Measurements from ENCODE around the gene SPOCK1.
"Not testable (repeated sequence)": the region's sequence is repeated elsewhere in the genome, so short reads cannot be mapped to it uniquely, and the experiment has no call there.

SPOCK1 gene

DNA sequence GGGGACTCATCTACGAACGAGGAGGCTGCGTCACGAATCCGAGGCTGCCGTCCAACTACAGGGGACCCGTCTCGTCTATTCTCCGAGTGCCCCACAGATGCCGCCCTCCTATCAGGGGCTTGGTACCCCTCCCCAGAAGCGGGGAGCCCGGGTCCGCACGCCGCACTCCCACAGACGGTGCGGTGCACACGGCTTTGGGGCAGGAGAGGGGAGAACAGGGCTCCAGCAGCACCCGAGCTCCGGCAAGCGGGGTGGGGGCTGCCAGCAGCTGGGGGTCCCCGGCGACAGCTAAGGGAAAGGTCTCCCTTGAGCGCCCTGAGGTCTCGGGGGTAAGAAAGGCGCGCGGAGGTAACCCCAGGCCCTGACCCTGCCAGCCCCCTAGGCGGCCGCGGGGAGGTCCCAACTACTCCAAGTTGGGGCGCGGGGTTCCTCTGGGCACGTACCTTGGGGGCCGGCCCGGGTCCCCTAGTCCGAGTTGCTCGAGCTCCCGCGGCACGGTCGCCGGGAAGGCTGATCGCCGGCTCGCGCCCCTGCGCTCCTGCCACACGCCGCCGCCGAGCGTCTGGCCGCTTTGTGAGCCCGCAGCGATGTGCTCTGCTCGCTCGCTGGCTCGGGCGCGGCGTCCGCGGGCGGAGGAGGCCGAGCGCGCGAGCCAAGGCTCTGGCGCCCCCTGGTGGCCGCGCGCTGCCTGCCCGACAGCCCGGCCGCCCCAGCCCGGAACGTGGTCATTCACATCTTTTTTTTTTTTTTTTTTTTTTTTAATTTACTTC is at the start of gene SPOCK1:
SPOCK1 (minus strand) TSS at position 591 of the 770 bp plus-strand sequence.
- peaks cover 0 to 3% of the 10 kb centered on the region in 2 donors for H3K4me1 ChIP-seq (ENCODE audit: control insufficient read depth in 1 of 2, insufficient read depth in 2 of 2, low read length in 2 of 2)
- no peak within 1 kb of the TSS for H3K4me3 ChIP-seq (ENCODE audit: low read depth in 1 of 2, low read length in 2 of 2)
- no peak within 1 kb of the TSS for H3K9ac ChIP-seq (ENCODE audit: low read depth in 1 of 2, low read length in 2 of 2)
- H3K36me3 ChIP-seq (ENCODE audit: control insufficient read depth in 1 of 2, insufficient read depth in 2 of 2, low read length in 2 of 2): no peaks in the 10 kb centered on the region
- no peaks in the 10 kb centered on the region for H3K9me3 ChIP-seq (ENCODE audit: control insufficient read depth in 1 of 2, low read length in 2 of 2)
- H3K27me3 ChIP-seq (ENCODE audit: control insufficient read depth in 1 of 2, insufficient read depth in 2 of 2, low read length in 2 of 2): peaks cover 7 to 8% of the 10 kb centered on the region in 2 donors
- H3K27ac ChIP-seq (ENCODE audit: low read depth, low read length): no peak within 1 kb of the TSS

DNA sequence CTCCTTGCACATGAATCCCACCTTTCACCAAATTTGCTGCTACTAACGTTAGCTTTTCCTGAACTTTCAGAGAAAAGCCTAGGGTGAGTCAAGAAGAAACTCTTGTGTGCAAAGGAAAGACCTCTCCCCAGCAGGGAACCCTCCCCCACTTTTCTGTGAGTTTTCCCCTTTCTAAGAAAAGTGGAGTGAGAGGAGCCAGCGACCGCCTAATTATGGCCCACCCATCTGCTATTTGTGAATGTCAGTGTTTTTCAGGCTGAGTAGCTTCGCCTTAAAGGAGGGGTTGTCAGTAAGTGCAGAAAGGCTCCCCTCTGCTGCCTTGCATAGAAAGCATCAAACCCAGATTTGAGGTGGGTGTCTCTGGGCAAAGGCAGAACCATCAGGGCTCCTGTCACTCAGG is 46.8 kb upstream of the SPOCK1 start:
- Histone ChIP-seq H3K27ac (ENCODE audit: low read depth, low read length) (no peak overlapping the region), H3K9ac (ENCODE audit: low read depth in 1 of 2, low read length in 2 of 2) (no peak overlapping the region), H3K36me3 (ENCODE audit: control insufficient read depth in 1 of 2, insufficient read depth in 2 of 2, low read length in 2 of 2) (no peaks in the 10 kb centered on the region), H3K9me3 (ENCODE audit: control insufficient read depth in 1 of 2, low read length in 2 of 2) (no peaks in the 10 kb centered on the region), H3K4me3 (ENCODE audit: low read depth in 1 of 2, low read length in 2 of 2) (no peak overlapping the region), H3K4me1 (ENCODE audit: control insufficient read depth in 1 of 2, insufficient read depth in 2 of 2, low read length in 2 of 2) (no peaks in the 10 kb centered on the region), H3K27me3 (ENCODE audit: control insufficient read depth in 1 of 2, insufficient read depth in 2 of 2, low read length in 2 of 2) (no peaks in the 10 kb centered on the region)

DNA sequence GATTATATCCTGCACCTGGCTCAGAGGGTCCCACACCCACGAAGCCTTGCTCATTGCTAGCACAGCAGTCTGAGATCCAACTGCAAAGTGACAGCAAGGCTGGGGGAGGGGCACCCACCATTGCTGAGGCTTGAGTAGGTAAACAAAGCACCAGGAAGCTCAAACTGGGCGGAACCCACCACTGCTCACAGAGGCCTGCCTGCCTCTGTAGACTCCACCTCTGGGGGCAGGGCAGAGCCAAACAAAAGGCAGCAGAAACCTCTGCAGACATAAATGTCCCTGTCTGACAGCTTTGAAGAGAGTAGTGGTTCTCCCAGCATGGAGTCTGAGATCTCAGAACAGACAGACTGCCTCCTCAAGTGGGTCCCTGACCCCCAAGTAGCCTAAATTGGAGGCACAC is 36.3 kb upstream of the SPOCK1 start:
- H3K4me3 ChIP-seq (ENCODE audit: low read depth in 1 of 2, low read length in 2 of 2); H3K9me3 ChIP-seq (ENCODE audit: control insufficient read depth in 1 of 2, low read length in 2 of 2); H3K4me1 ChIP-seq (ENCODE audit: control insufficient read depth in 1 of 2, insufficient read depth in 2 of 2, low read length in 2 of 2); H3K27me3 ChIP-seq (ENCODE audit: control insufficient read depth in 1 of 2, insufficient read depth in 2 of 2, low read length in 2 of 2); H3K9ac ChIP-seq (ENCODE audit: low read depth in 1 of 2, low read length in 2 of 2); H3K36me3 ChIP-seq (ENCODE audit: control insufficient read depth in 1 of 2, insufficient read depth in 2 of 2, low read length in 2 of 2); H3K27ac ChIP-seq (ENCODE audit: low read depth, low read length): not testable (repeated sequence)

GRCh38 chr5:137533963-137534362 is 34.8 kb upstream of the SPOCK1 start:
- no peaks in the 10 kb centered on the region for H3K9me3 ChIP-seq (ENCODE audit: control insufficient read depth in 1 of 2, low read length in 2 of 2)
- no peak overlapping the region for H3K9ac ChIP-seq (ENCODE audit: low read depth in 1 of 2, low read length in 2 of 2)
- no peaks in the 10 kb centered on the region for H3K27me3 ChIP-seq (ENCODE audit: control insufficient read depth in 1 of 2, insufficient read depth in 2 of 2, low read length in 2 of 2)
- no peak overlapping the region for H3K4me3 ChIP-seq (ENCODE audit: low read depth in 1 of 2, low read length in 2 of 2)
- no peaks in the 10 kb centered on the region for H3K36me3 ChIP-seq (ENCODE audit: control insufficient read depth in 1 of 2, insufficient read depth in 2 of 2, low read length in 2 of 2)
- no peaks in the 10 kb centered on the region for H3K4me1 ChIP-seq (ENCODE audit: control insufficient read depth in 1 of 2, insufficient read depth in 2 of 2, low read length in 2 of 2)
- H3K27ac ChIP-seq (ENCODE audit: low read depth, low read length): no peak overlapping the region

- Histone ChIP-seq H3K27me3 (ENCODE audit: control insufficient read depth in 1 of 2, insufficient read depth in 2 of 2, low read length in 2 of 2) (no peaks in the 10 kb centered on the region), H3K27ac (ENCODE audit: low read depth, low read length) (no peak overlapping the region), H3K36me3 (ENCODE audit: control insufficient read depth in 1 of 2, insufficient read depth in 2 of 2, low read length in 2 of 2) (no peaks in the 10 kb centered on the region), H3K9me3 (ENCODE audit: control insufficient read depth in 1 of 2, low read length in 2 of 2) (no peaks in the 10 kb centered on the region), H3K4me1 (ENCODE audit: control insufficient read depth in 1 of 2, insufficient read depth in 2 of 2, low read length in 2 of 2) (no peaks in the 10 kb centered on the region), H3K9ac (ENCODE audit: low read depth in 1 of 2, low read length in 2 of 2) (no peak overlapping the region), H3K4me3 (ENCODE audit: low read depth in 1 of 2, low read length in 2 of 2) (no peak overlapping the region)
Observed at GRCh38 chr5:137531266-137531665, 32.1 kb upstream of the SPOCK1 start.

DNA sequence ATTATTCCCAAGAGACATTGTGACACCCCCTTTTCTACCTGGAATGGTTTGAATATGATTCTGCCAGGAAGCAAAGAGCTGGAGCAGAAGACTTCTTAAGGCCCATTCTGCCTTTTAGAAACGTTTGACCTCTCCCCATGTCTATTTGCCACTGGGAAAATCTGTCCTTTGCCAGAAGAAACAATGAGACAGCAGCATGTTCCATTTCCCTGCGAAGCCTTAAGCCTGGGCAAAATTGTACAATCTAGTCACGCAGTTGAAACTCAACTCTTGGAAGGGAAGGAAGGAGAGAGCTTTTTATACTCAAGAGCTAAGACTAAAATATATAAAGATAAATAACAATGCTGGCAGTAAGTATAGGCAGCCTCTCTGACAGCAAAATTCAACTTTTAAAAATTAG is 22.1 kb upstream of the SPOCK1 start:
- Histone ChIP-seq H3K27me3 (ENCODE audit: control insufficient read depth in 1 of 2, insufficient read depth in 2 of 2, low read length in 2 of 2) (no peaks in the 10 kb centered on the region), H3K9me3 (ENCODE audit: control insufficient read depth in 1 of 2, low read length in 2 of 2) (no peaks in the 10 kb centered on the region), H3K4me3 (ENCODE audit: low read depth in 1 of 2, low read length in 2 of 2) (no peak overlapping the region), H3K9ac (ENCODE audit: low read depth in 1 of 2, low read length in 2 of 2) (no peak overlapping the region), H3K36me3 (ENCODE audit: control insufficient read depth in 1 of 2, insufficient read depth in 2 of 2, low read length in 2 of 2) (no peaks in the 10 kb centered on the region), H3K4me1 (ENCODE audit: control insufficient read depth in 1 of 2, insufficient read depth in 2 of 2, low read length in 2 of 2) (no peaks in the 10 kb centered on the region), H3K27ac (ENCODE audit: low read depth, low read length) (no peak overlapping the region)

- no peaks in the 10 kb centered on the region for H3K36me3 ChIP-seq (ENCODE audit: control insufficient read depth in 1 of 2, insufficient read depth in 2 of 2, low read length in 2 of 2)
- no peak overlapping the region for H3K27ac ChIP-seq (ENCODE audit: low read depth, low read length)
- H3K27me3 ChIP-seq (ENCODE audit: control insufficient read depth in 1 of 2, insufficient read depth in 2 of 2, low read length in 2 of 2): peaks cover 0 to 5% of the 10 kb centered on the region in 2 donors
- no peaks in the 10 kb centered on the region for H3K4me1 ChIP-seq (ENCODE audit: control insufficient read depth in 1 of 2, insufficient read depth in 2 of 2, low read length in 2 of 2)
- no peaks in the 10 kb centered on the region for H3K9me3 ChIP-seq (ENCODE audit: control insufficient read depth in 1 of 2, low read length in 2 of 2)
- H3K9ac ChIP-seq (ENCODE audit: low read depth in 1 of 2, low read length in 2 of 2): no peak overlapping the region
- H3K4me3 ChIP-seq (ENCODE audit: low read depth in 1 of 2, low read length in 2 of 2): no peak overlapping the region
Observed at GRCh38 chr5:137516961-137517360, 17.8 kb upstream of the SPOCK1 start.

GRCh38 chr5:137516251-137516797 is 17.2 kb upstream of the SPOCK1 start:
- H3K9ac ChIP-seq (ENCODE audit: low read depth in 1 of 2, low read length in 2 of 2): no peak overlapping the region
- no peaks in the 10 kb centered on the region for H3K36me3 ChIP-seq (ENCODE audit: control insufficient read depth in 1 of 2, insufficient read depth in 2 of 2, low read length in 2 of 2)

DNA sequence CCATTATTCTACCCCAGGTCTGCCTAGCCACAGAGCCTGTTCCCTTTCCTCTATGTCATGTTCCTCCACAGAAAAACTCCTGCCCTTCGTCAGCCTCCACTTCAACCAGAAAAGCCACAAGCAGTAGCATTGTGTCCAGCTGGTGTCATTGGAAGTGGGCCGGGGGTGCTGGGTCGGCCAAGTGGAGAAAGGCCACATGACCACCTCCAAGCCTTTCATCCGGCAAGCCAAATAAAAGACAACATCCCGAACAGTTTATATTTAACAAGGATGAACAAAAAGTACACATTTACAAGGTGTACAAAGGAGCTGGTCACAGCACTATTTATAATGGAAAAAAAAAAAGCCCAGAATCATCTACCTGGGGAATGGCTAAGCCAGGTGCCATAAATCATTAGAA is 16.1 kb upstream of the SPOCK1 start:
- H3K9me3 ChIP-seq (ENCODE audit: control insufficient read depth in 1 of 2, low read length in 2 of 2): no peaks in the 10 kb centered on the region
- no peak overlapping the region for H3K4me3 ChIP-seq (ENCODE audit: low read depth in 1 of 2, low read length in 2 of 2)
- peaks cover 5 to 8% of the 10 kb centered on the region in 2 donors for H3K27me3 ChIP-seq (ENCODE audit: control insufficient read depth in 1 of 2, insufficient read depth in 2 of 2, low read length in 2 of 2)
- H3K4me1 ChIP-seq (ENCODE audit: control insufficient read depth in 1 of 2, insufficient read depth in 2 of 2, low read length in 2 of 2): no peaks in the 10 kb centered on the region
- no peaks in the 10 kb centered on the region for H3K36me3 ChIP-seq (ENCODE audit: control insufficient read depth in 1 of 2, insufficient read depth in 2 of 2, low read length in 2 of 2)
- H3K9ac ChIP-seq (ENCODE audit: low read depth in 1 of 2, low read length in 2 of 2): no peak overlapping the region
- no peak overlapping the region for H3K27ac ChIP-seq (ENCODE audit: low read depth, low read length)

More at GRCh38 chr5:137516251-137516797, 17.2 kb upstream of the SPOCK1 start:
- Histone ChIP-seq H3K9me3 (ENCODE audit: control insufficient read depth in 1 of 2, low read length in 2 of 2) (no peaks in the 10 kb centered on the region), H3K27ac (ENCODE audit: low read depth, low read length) (no peak overlapping the region), H3K27me3 (ENCODE audit: control insufficient read depth in 1 of 2, insufficient read depth in 2 of 2, low read length in 2 of 2) (peaks cover under 1 to 5% of the 10 kb centered on the region in 2 donors), H3K4me1 (ENCODE audit: control insufficient read depth in 1 of 2, insufficient read depth in 2 of 2, low read length in 2 of 2) (no peaks in the 10 kb centered on the region), H3K4me3 (ENCODE audit: low read depth in 1 of 2, low read length in 2 of 2) (no peak overlapping the region)

- Histone ChIP-seq H3K9ac (ENCODE audit: low read depth in 1 of 2, low read length in 2 of 2) (no peak overlapping the region), H3K4me1 (ENCODE audit: control insufficient read depth in 1 of 2, insufficient read depth in 2 of 2, low read length in 2 of 2) (no peaks in the 10 kb centered on the region), H3K4me3 (ENCODE audit: low read depth in 1 of 2, low read length in 2 of 2) (no peak overlapping the region), H3K27me3 (ENCODE audit: control insufficient read depth in 1 of 2, insufficient read depth in 2 of 2, low read length in 2 of 2) (peaks cover 8 to 10% of the 10 kb centered on the region in 2 donors), H3K27ac (ENCODE audit: low read depth, low read length) (no peak overlapping the region), H3K9me3 (ENCODE audit: control insufficient read depth in 1 of 2, low read length in 2 of 2) (no peaks in the 10 kb centered on the region), H3K36me3 (ENCODE audit: control insufficient read depth in 1 of 2, insufficient read depth in 2 of 2, low read length in 2 of 2) (no peaks in the 10 kb centered on the region)
Observed at GRCh38 chr5:137510671-137511070, 11.5 kb upstream of the SPOCK1 start.

Measured in duodenal mucosa (tissue), 2 donors.